ENCODE results near the gene TNFSF8. TPM values are rescaled to one million over a fixed set of nuclear protein-coding genes. Genes with fewer than 3 reads are reported as not detected.

Gene TNFSF8
- total RNA-seq, 1 donor from 2014 or later: 3.8 TPM

DNA sequence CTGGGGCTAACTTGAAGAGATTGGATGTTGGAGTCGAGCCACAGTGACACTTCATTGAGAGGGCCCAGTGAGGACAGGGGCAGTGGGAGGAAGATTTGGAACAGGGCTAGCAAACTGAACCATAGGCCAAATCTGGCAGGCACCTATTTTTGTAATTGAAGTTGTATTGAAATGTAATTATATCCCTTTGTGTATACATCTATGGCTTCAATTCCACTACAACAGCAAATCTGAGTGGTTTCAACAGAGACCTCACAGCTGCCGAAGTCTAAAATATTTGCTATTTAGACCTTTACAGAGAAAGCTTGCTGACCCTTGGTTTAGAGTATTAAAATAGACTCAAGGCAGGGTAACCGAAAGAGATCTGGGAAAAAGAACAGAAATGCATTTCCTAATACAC lies 4.7 kb upstream of the TNFSF8 start:
- Histone ChIP-seq H3K27me3 (no peaks in the 10 kb centered on the region), H3K4me3 (no peak overlapping the region), H3K36me3 (no peaks in the 10 kb centered on the region), H3K9me3 (no peaks in the 10 kb centered on the region), H3K27ac (no peak overlapping the region), H3K4me1 (peaks cover 3% of the 10 kb centered on the region)
- intact Hi-C loops (cut with DNase I): no loop called here
- ATAC-seq: no peak
- no peak for DNase-seq
- TF ChIP-seq, protein P1, sequence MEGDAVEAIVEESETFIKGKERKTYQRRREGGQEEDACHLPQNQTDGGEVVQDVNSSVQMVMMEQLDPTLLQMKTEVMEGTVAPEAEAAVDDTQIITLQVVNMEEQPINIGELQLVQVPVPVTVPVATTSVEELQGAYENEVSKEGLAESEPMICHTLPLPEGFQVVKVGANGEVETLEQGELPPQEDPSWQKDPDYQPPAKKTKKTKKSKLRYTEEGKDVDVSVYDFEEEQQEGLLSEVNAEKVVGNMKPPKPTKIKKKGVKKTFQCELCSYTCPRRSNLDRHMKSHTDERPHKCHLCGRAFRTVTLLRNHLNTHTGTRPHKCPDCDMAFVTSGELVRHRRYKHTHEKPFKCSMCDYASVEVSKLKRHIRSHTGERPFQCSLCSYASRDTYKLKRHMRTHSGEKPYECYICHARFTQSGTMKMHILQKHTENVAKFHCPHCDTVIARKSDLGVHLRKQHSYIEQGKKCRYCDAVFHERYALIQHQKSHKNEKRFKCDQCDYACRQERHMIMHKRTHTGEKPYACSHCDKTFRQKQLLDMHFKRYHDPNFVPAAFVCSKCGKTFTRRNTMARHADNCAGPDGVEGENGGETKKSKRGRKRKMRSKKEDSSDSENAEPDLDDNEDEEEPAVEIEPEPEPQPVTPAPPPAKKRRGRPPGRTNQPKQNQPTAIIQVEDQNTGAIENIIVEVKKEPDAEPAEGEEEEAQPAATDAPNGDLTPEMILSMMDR (IDR thresholded peaks at IDR 0.05): no peak

GRCh38 chr9:114932502-114932901 lies 2.1 kb upstream of the TNFSF8 start:
- intact Hi-C loops (cut with DNase I): no loop called here
- no peaks in the 10 kb centered on the region for H3K27me3 ChIP-seq
- H3K27ac ChIP-seq: no peak overlapping the region
- H3K4me1 ChIP-seq: peaks cover 3% of the 10 kb centered on the region
- ATAC-seq (no peak), DNase-seq (no peak)
- no peaks in the 10 kb centered on the region for H3K36me3 ChIP-seq
- H3K4me3 ChIP-seq: no peak overlapping the region
- H3K9me3 ChIP-seq: no peaks in the 10 kb centered on the region
- TF ChIP-seq, protein P1 (IDR thresholded peaks at IDR 0.05): no peak

DNA sequence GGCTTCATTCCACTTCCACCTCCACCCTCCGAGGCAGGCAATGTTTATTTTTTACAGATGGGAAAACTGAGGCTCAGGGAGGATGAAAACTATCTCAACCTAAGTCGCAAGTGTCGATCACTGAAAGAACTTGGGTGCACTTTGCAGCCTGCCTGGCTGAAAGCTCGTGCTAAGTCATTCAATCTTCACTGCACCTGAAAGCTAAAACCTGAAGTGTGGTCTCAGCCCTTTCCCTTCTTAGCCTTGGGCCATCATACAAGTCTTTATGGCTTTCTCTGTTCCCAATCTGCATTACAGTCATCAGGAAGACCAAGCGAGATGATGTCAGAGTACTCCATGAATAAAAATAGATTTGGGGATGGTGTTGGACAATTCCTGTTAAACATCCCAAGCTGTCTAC lies 1.0 kb upstream of the TNFSF8 start:
- Histone ChIP-seq H3K9me3 (no peaks in the 10 kb centered on the region), H3K36me3 (no peaks in the 10 kb centered on the region), H3K27me3 (no peaks in the 10 kb centered on the region), H3K4me3 (no peak overlapping the region), H3K27ac (no peak overlapping the region), H3K4me1 (no peaks in the 10 kb centered on the region)
- DNase-seq (no peak), ATAC-seq (no peak)
- TF ChIP-seq, protein P1 (IDR thresholded peaks at IDR 0.05): no peak
- intact Hi-C loops (cut with DNase I): no loop called here

GRCh38 chr9:114929201-114929600 lies 1.2 kb downstream of the TNFSF8 start:
- no peaks in the 10 kb centered on the region for H3K27me3 ChIP-seq
- peak; percentile 36 for ATAC-seq
- TF ChIP-seq, protein P1 (IDR thresholded peaks at IDR 0.05): no peak
- no peaks in the 10 kb centered on the region for H3K36me3 ChIP-seq
- intact Hi-C loops (cut with DNase I): no loop called here
- peak overlapping the region; percentile 80 for H3K27ac ChIP-seq
- H3K4me3 ChIP-seq: peak overlapping the region; percentile 42
- no peaks in the 10 kb centered on the region for H3K9me3 ChIP-seq
- no peak for DNase-seq
- no peaks in the 10 kb centered on the region for H3K4me1 ChIP-seq

DNA sequence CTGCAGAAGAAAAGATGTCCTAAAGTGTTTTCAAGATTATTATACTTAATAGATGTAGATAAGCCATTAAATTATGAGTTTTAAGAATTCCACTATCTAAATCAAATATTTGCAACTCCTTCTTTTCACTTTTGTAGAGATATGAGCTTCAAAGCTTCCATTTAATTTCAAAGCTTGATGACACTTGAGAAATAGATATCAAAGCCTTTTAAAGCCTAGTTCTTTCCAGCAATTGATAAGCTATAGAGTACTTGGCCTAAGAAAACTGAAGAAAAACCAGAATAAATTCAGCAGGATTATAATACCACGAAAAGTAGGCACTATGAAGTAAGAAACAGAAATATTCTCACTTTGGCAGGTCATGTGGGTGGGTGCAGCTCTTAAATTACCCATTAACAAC lies 1.7 kb downstream of the TNFSF8 start:
- Histone ChIP-seq H3K27me3 (no peaks in the 10 kb centered on the region), H3K9me3 (no peaks in the 10 kb centered on the region), H3K36me3 (no peaks in the 10 kb centered on the region), H3K27ac (peak overlapping the region; percentile 80), H3K4me3 (peak overlapping the region; percentile 42), H3K4me1 (no peaks in the 10 kb centered on the region)
- TF ChIP-seq, protein P1 (IDR thresholded peaks at IDR 0.05): no peak
- intact Hi-C loops (cut with DNase I): no loop called here
- DNase-seq (no peak), ATAC-seq (no peak)

GRCh38 chr9:114928136-114928535 lies 2.3 kb downstream of the TNFSF8 start:
- no peaks in the 10 kb centered on the region for H3K36me3 ChIP-seq
- DNase-seq: no peak
- H3K4me3 ChIP-seq: peak overlapping the region; percentile 42
- H3K27ac ChIP-seq: peak overlapping the region; percentile 80
- TF ChIP-seq, protein P1 (IDR thresholded peaks at IDR 0.05): no peak
- H3K9me3 ChIP-seq: no peaks in the 10 kb centered on the region
- H3K27me3 ChIP-seq: no peaks in the 10 kb centered on the region
- intact Hi-C loops (cut with DNase I): no loop called here
- no peaks in the 10 kb centered on the region for H3K4me1 ChIP-seq
- ATAC-seq: no peak
